ENCODE data around the gene CDC42BPA.
A peak's percentile ranks its signal among the peaks of the same experiment; 100 is the strongest.

CDC42BPA gene

DNA sequence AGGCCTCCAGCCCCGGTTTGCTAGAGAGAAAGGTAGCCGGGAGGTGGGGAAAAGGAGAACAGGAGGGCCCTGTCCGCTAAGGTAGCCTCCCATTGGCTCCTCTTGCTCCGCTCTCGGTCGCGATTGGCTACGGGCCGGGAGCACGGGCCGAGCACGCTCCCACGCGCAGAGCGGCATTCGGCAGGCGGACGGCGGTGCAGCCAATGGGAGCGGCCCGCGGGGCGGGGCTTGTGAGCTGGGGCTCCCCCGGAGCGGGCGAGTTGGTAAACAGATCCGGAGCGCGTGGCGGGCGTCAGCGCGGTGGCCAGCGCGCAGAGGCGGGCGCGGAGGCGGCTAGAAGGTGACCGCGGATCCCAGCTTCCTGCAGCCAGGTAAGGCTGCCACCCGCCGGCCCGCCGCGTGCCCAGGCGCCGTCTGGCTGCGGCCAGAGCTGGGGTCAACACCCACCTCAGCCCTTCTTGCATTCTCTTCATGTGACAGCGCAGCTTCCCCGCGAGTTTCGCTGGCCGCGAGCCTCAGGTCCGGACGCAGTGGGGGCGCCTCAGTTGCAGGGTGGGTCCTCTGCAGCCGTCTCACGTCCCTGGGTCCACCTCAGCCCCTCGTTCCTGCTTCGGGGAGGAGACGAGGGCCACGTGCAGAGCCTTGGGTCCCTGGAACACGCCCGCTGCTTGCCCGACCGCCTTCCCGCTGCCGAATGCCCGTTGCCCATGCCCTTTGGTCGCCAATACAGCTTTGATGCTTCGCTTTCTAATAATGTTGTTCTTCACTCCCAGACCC is 378.1 kb downstream of the CDC42BPA start, which contains the start of gene COQ8A:
Gene COQ8A, plus strand, starts transcription at position 266 of the 777 bp plus-strand sequence. CDS start 21,092 bp downstream, outside the sequence.
- peak; percentile 99 for DNase-seq

All from suppressor macrophage treated with lipopolysaccharide for 4 hours (primary cell).